Body of pancreas (tissue), 4 donors: ENCODE results near the gene ACTR10. TPM values are rescaled to one million over a fixed set of nuclear protein-coding genes. Genes with fewer than 3 reads are reported as not detected.
A peak's percentile ranks its signal among the peaks of the same experiment; 100 is the strongest.

Experiments
- ATAC-seq: fragments of 150-250 bp; one replicate; pipeline ENCODE4 v1.9.1; 2016
- DNase-seq, 4 donors: peaks; one replicate each; pipeline ENCODE4 v3.0.0-alpha.2; 2019
- H3K27ac ChIP-seq, 4 donors: fragments of 200-600 bp; sonication (generic); 1 replicate in 3 of 4; 2 replicates in 1 of 4; pipeline versions ENCODE4 v1.5.1 to v1.6.1; 2016 to 2019; ENCODE audit warnings: mild to moderate bottlenecking in 1 of 4, mixed read lengths in 1 of 4, moderate library complexity in 1 of 4
- H3K27me3 ChIP-seq, 2 donors: fragments of 200-600 bp; sonication (generic); one replicate each; pipeline ENCODE4 v1.6.0; 2016; ENCODE audit warnings: mild to moderate bottlenecking in 1 of 2
- H3K36me3 ChIP-seq, 2 donors: fragments of 200-600 bp; sonication (generic); replicated peaks in 1 of 2; 2 replicates each; pipeline ENCODE4 v1.5.1; 2016; ENCODE audit warnings: low read depth in 2 of 2; ENCODE audit not compliant: insufficient read depth in 1 of 2
- H3K4me1 ChIP-seq: fragments of 200-600 bp; sonication (generic); one replicate; pipeline ENCODE4 v1.6.0; 2016
- H3K4me3 ChIP-seq, 2 donors: fragments of 200-600 bp; sonication (generic); 1 replicate in 1 of 2; 2 replicates in 1 of 2; pipeline ENCODE4 v1.5.1; 2016 to 2019
- H3K9me3 ChIP-seq, 3 donors: fragments of 200-600 bp; sonication (generic); 1 replicate in 2 of 3; 2 replicates in 1 of 3; pipeline ENCODE4 v1.5.1; 2016
- POLR2A ChIP-seq, 3 donors: fragments of 450-650 bp; IDR thresholded peaks; one replicate each; pipeline ENCODE4 v1.6.1; 2016; ENCODE audit warnings: antibody characterized with exemption in 3 of 3, mild to moderate bottlenecking in 2 of 3
- WGBS, 2 donors: methylation state at CpG; one replicate each; pipeline ENCODE4 v1.1.5; 2017; 5-methylcytosine and 5-hydroxymethylcytosine counted together
- intact Hi-C: fragments of 100-400 bp; cut with DNase I; formaldehyde crosslinking; loops from one replicate; pipeline ENCODE4 v1.15.1; 2023
- total RNA-seq, 2 donors: library from RNA; depleted of rRNA; stranded (reverse); fragments of >200 nt; gene quantifications; one replicate each; pipeline ENCODE4 v1.1.0, GENCODE V29; 2016
- TF ChIP-seq, protein P1 (sequence below), 7 experiments: fragments of 450-650 bp in 4 of 7; fragments of 200-600 bp in 3 of 7; sonication (generic) in 3 of 7; IDR thresholded peaks; one replicate each; pipeline ENCODE4 v1.5.1; 2016 to 2019; ENCODE audit warnings: antibody characterized with exemption in 7 of 7

The ACTR10 gene
- total RNA-seq, 2 donors from 2014 or later: 31.9 to 74.5 TPM

DNA sequence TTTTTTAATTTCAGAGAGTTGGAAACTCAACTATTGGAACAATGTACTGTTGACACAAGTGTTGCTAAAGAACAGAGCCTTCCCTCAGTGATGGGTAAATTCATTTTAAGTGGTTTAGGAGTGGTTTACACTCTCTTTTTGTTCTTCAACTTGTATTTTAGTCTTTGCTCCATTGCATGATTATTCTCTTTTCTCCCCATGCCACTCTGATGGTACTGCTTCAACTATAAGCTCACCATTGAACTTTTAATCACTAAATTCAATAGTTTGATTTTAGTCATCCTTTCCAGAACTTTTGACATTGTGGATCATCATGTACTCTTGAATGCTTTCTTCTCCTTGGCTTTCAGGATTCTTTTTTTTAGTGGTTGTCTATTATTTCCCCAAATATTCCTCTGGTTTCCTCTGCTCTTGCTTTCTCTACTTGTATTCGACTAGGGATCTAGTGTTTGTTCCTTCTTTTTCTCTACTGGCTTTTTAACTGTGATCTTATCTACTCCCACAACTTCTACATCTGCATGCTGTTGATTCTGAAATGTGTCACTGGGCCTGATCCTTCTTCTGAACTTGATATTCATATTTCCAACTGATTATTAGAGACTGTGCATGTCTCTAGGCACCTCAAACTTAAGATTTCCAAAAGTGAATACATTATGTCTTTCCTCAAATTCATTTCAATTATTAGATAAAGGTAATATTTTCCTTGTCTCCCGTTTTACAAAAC lies 15.4 kb downstream of the ACTR10 start:
- Histone ChIP-seq H3K27ac (no peak overlapping the region), H3K4me1 (no peaks in the 10 kb centered on the region), H3K4me3 (no peak overlapping the region), H3K9me3 (no peaks in the 10 kb centered on the region), H3K27me3 (no peaks in the 10 kb centered on the region), H3K36me3 (peaks cover 0 to 6% of the 10 kb centered on the region in 2 donors)
- 81 to 86% methylated on average over 2 of the region's 2 CpGs for WGBS, 2 donors
- no peak for DNase-seq
- no peak for ATAC-seq
- no peak for TF ChIP-seq POLR2A (IDR thresholded peaks at IDR 0.05)
- TF ChIP-seq, protein P1, sequence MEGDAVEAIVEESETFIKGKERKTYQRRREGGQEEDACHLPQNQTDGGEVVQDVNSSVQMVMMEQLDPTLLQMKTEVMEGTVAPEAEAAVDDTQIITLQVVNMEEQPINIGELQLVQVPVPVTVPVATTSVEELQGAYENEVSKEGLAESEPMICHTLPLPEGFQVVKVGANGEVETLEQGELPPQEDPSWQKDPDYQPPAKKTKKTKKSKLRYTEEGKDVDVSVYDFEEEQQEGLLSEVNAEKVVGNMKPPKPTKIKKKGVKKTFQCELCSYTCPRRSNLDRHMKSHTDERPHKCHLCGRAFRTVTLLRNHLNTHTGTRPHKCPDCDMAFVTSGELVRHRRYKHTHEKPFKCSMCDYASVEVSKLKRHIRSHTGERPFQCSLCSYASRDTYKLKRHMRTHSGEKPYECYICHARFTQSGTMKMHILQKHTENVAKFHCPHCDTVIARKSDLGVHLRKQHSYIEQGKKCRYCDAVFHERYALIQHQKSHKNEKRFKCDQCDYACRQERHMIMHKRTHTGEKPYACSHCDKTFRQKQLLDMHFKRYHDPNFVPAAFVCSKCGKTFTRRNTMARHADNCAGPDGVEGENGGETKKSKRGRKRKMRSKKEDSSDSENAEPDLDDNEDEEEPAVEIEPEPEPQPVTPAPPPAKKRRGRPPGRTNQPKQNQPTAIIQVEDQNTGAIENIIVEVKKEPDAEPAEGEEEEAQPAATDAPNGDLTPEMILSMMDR (IDR thresholded peaks at IDR 0.05): no peak
- intact Hi-C loops: no loop called here

DNA sequence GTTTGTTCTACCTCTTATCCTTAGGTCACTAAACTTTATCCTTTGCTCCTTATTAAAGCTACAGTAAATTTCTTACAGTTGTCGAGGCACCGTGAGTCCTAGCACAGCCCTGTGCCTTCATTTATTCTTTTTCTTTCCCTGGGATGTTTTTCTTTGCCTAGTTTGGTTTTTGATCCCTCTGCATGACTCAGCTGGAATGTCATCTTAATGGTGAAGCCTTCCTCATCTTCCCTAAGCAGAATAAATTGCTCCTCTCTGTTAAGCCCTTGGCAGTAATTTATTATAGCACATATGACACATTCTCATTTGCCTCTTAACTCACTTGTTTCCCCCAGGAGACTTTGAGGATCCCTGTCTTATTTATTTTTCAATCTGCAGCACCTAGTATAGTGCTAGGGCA lies 16.6 kb downstream of the ACTR10 start:
- no peak for DNase-seq
- TF ChIP-seq, protein P1 (IDR thresholded peaks at IDR 0.05): no peak
- no peak for TF ChIP-seq POLR2A (IDR thresholded peaks at IDR 0.05)
- no peak overlapping the region for H3K27ac ChIP-seq
- no peaks in the 10 kb centered on the region for H3K9me3 ChIP-seq
- no peak overlapping the region for H3K4me3 ChIP-seq
- no peaks in the 10 kb centered on the region for H3K27me3 ChIP-seq
- H3K4me1 ChIP-seq: no peaks in the 10 kb centered on the region
- no peak for ATAC-seq
- H3K36me3 ChIP-seq: peaks cover 0 to 6% of the 10 kb centered on the region in 2 donors
- WGBS, 2 donors: 94 to 96% methylated on average over 2 of the region's 2 CpGs
- intact Hi-C loops: no loop called here

- TF ChIP-seq, protein P1 (IDR thresholded peaks at IDR 0.05): no peak
- no peak for TF ChIP-seq POLR2A (IDR thresholded peaks at IDR 0.05)
- Histone ChIP-seq H3K36me3 (peaks cover 3 to 4% of the 10 kb centered on the region in 2 donors), H3K4me3 (no peak overlapping the region), H3K9me3 (no peaks in the 10 kb centered on the region), H3K4me1 (no peaks in the 10 kb centered on the region), H3K27me3 (no peaks in the 10 kb centered on the region), H3K27ac (no peak overlapping the region)
- no peak for ATAC-seq
- 95% methylated on average over 5 of the region's 5 CpGs for WGBS, 2 donors
- DNase-seq: no peak
- intact Hi-C loops: no loop called here
Measured at GRCh38 chr14:58227096-58227819, 27.3 kb downstream of the ACTR10 start.

DNA sequence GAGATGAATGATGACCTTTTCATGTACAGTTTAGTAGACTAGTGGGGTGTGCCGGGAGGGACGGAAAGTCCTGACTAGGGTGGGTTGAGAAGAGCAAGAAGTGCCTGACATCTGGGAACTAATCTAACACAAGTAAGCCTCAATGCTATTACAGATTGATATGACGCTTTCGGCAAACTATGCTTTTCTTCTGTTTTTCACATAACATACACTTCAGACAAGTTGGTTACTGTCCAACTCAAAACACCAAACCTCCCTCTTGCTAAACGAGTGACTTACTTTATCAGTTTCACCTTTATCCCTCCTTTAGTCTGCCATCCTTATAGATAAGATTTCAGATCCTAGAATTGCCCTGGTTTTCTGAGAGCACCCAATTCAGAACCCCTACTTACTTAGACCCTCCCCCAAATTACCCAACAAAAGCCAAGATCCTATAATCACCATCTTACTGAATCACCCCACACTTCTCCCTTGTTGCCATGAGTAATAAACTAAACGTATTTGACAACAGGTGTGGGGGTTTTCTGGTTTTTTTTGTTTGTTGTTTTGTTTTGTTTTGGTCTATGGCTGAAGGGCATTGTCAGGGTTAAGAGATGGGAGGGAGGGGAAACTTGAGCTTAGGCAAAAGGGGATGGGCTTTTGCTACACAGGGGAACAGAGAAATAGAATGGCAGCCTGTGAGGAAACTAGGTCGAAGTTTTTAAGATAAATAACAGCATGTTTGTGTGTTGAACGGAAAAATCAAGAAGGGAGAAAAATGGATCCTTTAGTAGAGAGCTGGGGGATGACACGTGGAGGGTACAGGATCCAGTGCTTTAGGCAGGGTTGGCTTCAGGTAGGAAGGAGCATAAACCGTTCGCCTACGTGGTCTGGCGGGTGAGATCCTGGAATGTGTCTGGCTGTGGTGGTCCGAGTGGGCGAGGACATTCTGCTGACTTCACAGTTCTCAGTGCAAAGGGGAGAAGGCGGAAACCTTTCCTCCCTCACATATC lies 38.6 kb downstream of the ACTR10 start:
- H3K27me3 ChIP-seq: no peaks in the 10 kb centered on the region
- peak; percentile 41 for ATAC-seq
- H3K9me3 ChIP-seq: no peaks in the 10 kb centered on the region
- WGBS, 2 donors: 21 to 22% methylated on average over 16 of the region's 16 CpGs
- no peaks in the 10 kb centered on the region for H3K36me3 ChIP-seq
- peak overlapping the region; percentile 59 to 78 (median 68) for H3K27ac ChIP-seq
- intact Hi-C loops: no loop called here
- H3K4me1 ChIP-seq: peaks cover 8% of the 10 kb centered on the region
- peak in 2 of 4 donors; percentile 30 to 38 for DNase-seq
- peak overlapping the region in 1 of 2 donors; percentile 44 for H3K4me3 ChIP-seq
- TF ChIP-seq, protein P1 (IDR thresholded peaks at IDR 0.05): no peak
- no peak for TF ChIP-seq POLR2A (IDR thresholded peaks at IDR 0.05)
